PFSK-1 (cell line): ENCODE data around the gene THSD4.

Experiments used
- POLR2AphosphoS5 ChIP-seq: IDR thresholded peaks from 2 replicates; pipeline ENCODE4 v1.6.1; 2012; ENCODE audit warnings: low read depth, mild to moderate bottlenecking, control low read depth, low read length, moderate library complexity
- TAF1 ChIP-seq: IDR thresholded peaks from 2 replicates; pipeline ENCODE4 v1.6.1; 2012; ENCODE audit warnings: low read length, control low read depth, borderline replicate concordance; ENCODE audit not compliant: insufficient read depth
- TF ChIP-seq, protein P1 (sequence below), 2 experiments: IDR thresholded peaks; 2 replicates each; pipeline versions ENCODE4 v1.6.1 to v1.8.0; 2011 to 2012; ENCODE audit warnings: low read depth in 2 of 2, low read length in 2 of 2, control low read depth in 1 of 2, inconsistent platforms in 1 of 2, mild to moderate bottlenecking in 1 of 2, moderate library complexity in 1 of 2; ENCODE audit not compliant: insufficient read depth in 1 of 2

DNA sequence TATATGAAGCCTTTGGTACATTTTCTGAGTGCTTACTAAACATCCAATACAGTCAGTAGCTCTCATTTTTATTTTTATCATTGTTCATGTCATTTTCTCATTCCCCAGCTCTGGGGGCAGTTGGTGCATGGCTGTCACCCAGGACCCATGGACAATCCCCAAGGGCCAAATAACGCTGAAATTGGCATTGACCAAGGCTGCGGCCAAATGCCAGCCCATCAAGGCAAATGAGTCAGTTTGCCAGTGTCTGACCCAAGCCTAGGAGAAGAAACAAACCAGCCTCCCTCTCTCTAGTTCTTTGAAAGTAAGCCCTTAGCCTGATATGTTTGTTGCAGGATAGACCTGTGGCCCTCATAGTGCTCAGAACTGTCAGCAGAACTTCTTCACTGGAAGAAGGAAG lies 219.2 kb downstream of the THSD4 start:
- TF ChIP-seq, protein P1, sequence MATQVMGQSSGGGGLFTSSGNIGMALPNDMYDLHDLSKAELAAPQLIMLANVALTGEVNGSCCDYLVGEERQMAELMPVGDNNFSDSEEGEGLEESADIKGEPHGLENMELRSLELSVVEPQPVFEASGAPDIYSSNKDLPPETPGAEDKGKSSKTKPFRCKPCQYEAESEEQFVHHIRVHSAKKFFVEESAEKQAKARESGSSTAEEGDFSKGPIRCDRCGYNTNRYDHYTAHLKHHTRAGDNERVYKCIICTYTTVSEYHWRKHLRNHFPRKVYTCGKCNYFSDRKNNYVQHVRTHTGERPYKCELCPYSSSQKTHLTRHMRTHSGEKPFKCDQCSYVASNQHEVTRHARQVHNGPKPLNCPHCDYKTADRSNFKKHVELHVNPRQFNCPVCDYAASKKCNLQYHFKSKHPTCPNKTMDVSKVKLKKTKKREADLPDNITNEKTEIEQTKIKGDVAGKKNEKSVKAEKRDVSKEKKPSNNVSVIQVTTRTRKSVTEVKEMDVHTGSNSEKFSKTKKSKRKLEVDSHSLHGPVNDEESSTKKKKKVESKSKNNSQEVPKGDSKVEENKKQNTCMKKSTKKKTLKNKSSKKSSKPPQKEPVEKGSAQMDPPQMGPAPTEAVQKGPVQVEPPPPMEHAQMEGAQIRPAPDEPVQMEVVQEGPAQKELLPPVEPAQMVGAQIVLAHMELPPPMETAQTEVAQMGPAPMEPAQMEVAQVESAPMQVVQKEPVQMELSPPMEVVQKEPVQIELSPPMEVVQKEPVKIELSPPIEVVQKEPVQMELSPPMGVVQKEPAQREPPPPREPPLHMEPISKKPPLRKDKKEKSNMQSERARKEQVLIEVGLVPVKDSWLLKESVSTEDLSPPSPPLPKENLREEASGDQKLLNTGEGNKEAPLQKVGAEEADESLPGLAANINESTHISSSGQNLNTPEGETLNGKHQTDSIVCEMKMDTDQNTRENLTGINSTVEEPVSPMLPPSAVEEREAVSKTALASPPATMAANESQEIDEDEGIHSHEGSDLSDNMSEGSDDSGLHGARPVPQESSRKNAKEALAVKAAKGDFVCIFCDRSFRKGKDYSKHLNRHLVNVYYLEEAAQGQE (IDR thresholded peaks at IDR 0.05; ENCODE audit: insufficient read depth in 1 of 2, low read depth in 2 of 2, low read length in 2 of 2) = no peak
- no peak for TF ChIP-seq POLR2AphosphoS5
- TF ChIP-seq TAF1 = no peak
